ENCODE measurements around the gene RHBDD2.
"Not testable (repeated sequence)": the region's sequence is repeated elsewhere in the genome, so short reads cannot be mapped to it uniquely, and the experiment has no call there.

DNA sequence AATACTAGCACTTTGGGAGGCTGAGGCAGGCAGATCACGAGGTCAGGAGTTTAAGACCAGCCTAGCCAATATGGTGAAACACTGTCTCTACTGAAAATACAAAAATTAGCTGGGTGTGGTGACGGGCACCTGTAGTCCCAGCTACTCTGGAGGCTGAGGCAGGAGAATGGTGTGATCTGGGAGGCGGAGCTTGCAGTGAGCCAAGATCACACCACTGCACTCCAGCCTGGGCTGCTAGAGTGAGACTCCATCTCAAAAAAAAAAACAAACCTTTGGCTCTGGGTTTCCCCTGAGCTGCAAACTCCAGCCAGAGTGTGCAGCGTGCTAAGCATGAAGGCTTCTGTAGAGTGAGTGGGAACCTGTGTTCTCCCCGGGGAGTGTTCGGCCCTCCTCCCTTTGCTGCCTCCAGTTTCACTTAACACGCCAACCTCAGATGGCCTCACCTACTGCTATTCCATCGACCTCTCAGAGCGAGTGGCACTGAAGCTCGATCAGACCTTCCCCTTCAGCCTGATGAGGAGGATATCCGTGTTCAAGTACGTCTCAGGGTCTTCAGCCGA is 4.5 kb downstream of the RHBDD2 start:
- not testable (repeated sequence) for TF ChIP-seq EZH2 (IDR thresholded peaks at IDR 0.05; ENCODE audit: low read length); CTCF (optimal IDR thresholded peaks at IDR 0.05 in 1 of 3, IDR thresholded peaks at IDR 0.05 in 1 of 3, conservative IDR thresholded peaks at IDR 0.05 in 1 of 3; ENCODE audit: extremely low read depth in 1 of 3, insufficient read depth in 2 of 3, low read length in 3 of 3)

All from keratinocyte (primary cell).